Nephron progenitor cell (in vitro differentiated cells): Measurements from ENCODE around the gene RASGRP3.

Source experiments
- DNase-seq: peaks from one replicate; pipeline ENCODE4 v3.0.0; 2021
- H3K27ac Mint-ChIP-seq: 2 replicates; pipeline ENCODE4 v1.8.0; 2021; ENCODE audit warnings: mild to moderate bottlenecking, moderate library complexity, mixed read lengths
- H3K27me3 Mint-ChIP-seq: 2 replicates; pipeline ENCODE4 v1.8.0; 2021; ENCODE audit warnings: mild to moderate bottlenecking, low read depth, mixed read lengths; ENCODE audit not compliant: poor library complexity
- H3K36me3 Mint-ChIP-seq: 2 replicates; pipeline ENCODE4 v1.8.0; 2021; ENCODE audit warnings: low read depth, mixed read lengths
- H3K4me1 Mint-ChIP-seq: 2 replicates; pipeline ENCODE4 v1.8.0; 2021; ENCODE audit warnings: mixed read lengths
- H3K4me3 Mint-ChIP-seq: 2 replicates; pipeline ENCODE4 v1.8.0; 2021; ENCODE audit warnings: mild to moderate bottlenecking, moderate library complexity, mixed read lengths
- H3K9me3 Mint-ChIP-seq: 2 replicates; pipeline ENCODE4 v1.8.0; 2021; ENCODE audit warnings: mild to moderate bottlenecking, moderate library complexity, mixed read lengths
- TF ChIP-seq, protein P1 (sequence below): fragments of 200-600 bp; sonication (generic); IDR thresholded peaks from 2 replicates; pipeline ENCODE4 v1.5.0; 2021; ENCODE audit warnings: antibody characterized with exemption

RASGRP3 gene

DNA sequence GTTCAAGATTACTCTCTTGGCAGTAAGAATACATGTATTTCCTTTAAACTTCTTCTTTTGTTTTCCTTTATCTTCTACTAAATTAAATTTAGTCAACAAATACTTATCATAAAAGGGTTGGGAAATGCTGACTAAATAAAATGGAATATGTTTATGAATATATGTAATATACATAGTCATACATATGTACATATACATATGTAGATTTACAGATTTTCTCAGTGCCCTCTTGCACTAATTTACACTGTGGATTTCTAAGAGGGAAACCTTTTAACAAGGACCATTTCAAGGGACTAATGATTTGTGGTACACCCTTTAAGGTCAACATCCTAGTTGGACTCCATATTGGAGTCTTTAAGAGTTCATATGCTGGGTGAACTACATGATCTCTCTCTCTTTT is 85.4 kb downstream of the RASGRP3 start:
- no peaks in the 10 kb centered on the region for H3K27me3 Mint-ChIP-seq
- no peak overlapping the region for H3K4me3 Mint-ChIP-seq
- H3K27ac Mint-ChIP-seq, result no peak overlapping the region
- peaks cover under 1% of the 10 kb centered on the region for H3K9me3 Mint-ChIP-seq
- H3K4me1 Mint-ChIP-seq, result peaks cover 9% of the 10 kb centered on the region
- no peak for DNase-seq
- TF ChIP-seq, protein P1, sequence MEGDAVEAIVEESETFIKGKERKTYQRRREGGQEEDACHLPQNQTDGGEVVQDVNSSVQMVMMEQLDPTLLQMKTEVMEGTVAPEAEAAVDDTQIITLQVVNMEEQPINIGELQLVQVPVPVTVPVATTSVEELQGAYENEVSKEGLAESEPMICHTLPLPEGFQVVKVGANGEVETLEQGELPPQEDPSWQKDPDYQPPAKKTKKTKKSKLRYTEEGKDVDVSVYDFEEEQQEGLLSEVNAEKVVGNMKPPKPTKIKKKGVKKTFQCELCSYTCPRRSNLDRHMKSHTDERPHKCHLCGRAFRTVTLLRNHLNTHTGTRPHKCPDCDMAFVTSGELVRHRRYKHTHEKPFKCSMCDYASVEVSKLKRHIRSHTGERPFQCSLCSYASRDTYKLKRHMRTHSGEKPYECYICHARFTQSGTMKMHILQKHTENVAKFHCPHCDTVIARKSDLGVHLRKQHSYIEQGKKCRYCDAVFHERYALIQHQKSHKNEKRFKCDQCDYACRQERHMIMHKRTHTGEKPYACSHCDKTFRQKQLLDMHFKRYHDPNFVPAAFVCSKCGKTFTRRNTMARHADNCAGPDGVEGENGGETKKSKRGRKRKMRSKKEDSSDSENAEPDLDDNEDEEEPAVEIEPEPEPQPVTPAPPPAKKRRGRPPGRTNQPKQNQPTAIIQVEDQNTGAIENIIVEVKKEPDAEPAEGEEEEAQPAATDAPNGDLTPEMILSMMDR, result no peak
- H3K36me3 Mint-ChIP-seq, result peaks cover 1% of the 10 kb centered on the region

DNA sequence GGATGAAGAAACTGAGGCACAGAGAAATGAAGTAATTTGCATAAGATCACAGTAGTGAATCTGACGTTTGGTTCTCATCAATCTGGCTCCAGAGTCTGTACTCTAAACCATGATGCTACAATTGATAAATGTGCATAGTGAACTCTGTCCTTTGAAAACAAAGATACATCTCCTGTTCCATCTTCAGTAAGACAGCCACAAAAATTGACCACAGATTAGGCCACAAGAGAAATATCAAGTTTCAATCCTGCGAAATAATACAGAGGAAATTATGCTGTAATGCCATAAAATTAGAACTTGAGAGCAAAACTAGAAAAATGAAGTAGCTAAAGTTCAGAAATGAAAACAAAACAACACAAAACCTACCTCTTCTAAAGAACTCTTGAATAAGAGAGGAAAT is 94.2 kb downstream of the RASGRP3 start:
- no peaks in the 10 kb centered on the region for H3K9me3 Mint-ChIP-seq
- H3K27me3 Mint-ChIP-seq, result peaks cover 2% of the 10 kb centered on the region
- TF ChIP-seq, protein P1, result no peak
- no peaks in the 10 kb centered on the region for H3K36me3 Mint-ChIP-seq
- no peak for DNase-seq
- no peak overlapping the region for H3K4me3 Mint-ChIP-seq
- H3K27ac Mint-ChIP-seq, result peak overlapping the region; percentile 35
- H3K4me1 Mint-ChIP-seq, result no peaks in the 10 kb centered on the region

DNA sequence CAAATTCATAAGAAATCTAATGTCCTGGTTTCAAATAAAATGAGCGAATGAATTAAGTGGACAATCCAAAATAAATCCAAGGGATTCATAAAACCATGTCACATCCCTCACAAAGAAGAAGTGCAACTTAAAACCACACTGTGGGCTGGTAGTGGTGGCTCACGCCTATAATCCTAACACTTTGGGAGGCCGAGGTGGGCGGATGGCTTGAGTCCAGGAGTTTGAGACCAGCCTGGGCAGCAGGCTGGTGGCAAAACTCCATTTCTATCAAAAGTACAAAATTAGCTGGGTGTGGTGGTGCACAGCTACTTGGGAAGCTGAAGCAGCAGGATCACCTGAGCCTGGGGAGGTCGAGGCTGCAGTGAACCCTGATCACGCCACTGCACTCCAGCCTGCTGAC is 97.2 kb downstream of the RASGRP3 start:
- Mint-ChIP-seq H3K4me3 (no peak overlapping the region), H3K4me1 (no peaks in the 10 kb centered on the region), H3K27me3 (peaks cover 2% of the 10 kb centered on the region), H3K27ac (no peak overlapping the region), H3K36me3 (no peaks in the 10 kb centered on the region), H3K9me3 (no peaks in the 10 kb centered on the region)
- TF ChIP-seq, protein P1, result no peak
- DNase-seq, result no peak

DNA sequence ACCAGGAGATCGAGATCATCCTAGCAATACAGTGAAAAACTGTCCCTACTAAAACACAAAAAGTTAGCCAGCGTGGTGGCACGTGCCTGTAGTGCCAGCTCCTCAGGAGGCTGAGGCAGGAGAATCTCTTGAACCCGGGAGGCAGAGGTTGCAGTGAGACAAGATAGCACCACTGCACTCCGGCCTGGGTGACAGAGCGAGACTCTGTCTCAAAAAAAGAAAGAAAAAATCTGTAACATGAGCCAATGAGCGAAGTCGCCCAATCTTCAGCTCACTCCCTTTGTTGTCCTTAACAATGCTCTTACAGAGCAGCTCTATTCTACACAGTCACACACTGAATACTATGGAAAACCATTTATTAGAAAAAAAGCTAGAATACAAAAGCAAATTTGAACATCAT is 100.6 kb downstream of the RASGRP3 start:
- TF ChIP-seq, protein P1, result no peak
- Mint-ChIP-seq H3K4me1 (peaks cover 6% of the 10 kb centered on the region), H3K27ac (no peak overlapping the region), H3K4me3 (no peak overlapping the region), H3K27me3 (no peaks in the 10 kb centered on the region), H3K36me3 (peaks cover 5% of the 10 kb centered on the region), H3K9me3 (no peaks in the 10 kb centered on the region)
- DNase-seq, result no peak

DNA sequence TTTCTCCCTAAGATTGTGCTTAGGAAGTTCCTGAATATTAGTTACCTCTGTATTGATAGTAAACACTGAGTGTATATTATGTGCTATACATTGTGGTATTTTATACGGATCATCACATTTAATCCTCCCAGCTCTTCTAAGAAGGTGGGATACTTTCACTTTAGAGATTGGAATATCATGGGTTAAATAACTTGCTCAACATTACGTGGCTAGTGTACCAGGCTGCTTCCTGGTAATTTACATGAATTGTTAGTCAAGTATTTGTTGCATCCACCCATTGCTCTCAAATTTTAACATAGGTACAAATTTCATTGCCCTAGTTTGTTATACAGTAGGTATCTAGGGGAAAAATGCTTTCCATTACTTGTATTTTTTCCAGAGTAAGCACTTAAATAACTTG is 101.2 kb downstream of the RASGRP3 start:
- no peak overlapping the region for H3K27ac Mint-ChIP-seq
- peaks cover 10% of the 10 kb centered on the region for H3K4me1 Mint-ChIP-seq
- peaks cover 8% of the 10 kb centered on the region for H3K36me3 Mint-ChIP-seq
- no peak for DNase-seq
- H3K9me3 Mint-ChIP-seq, result no peaks in the 10 kb centered on the region
- no peaks in the 10 kb centered on the region for H3K27me3 Mint-ChIP-seq
- TF ChIP-seq, protein P1, result no peak
- H3K4me3 Mint-ChIP-seq, result no peak overlapping the region

DNA sequence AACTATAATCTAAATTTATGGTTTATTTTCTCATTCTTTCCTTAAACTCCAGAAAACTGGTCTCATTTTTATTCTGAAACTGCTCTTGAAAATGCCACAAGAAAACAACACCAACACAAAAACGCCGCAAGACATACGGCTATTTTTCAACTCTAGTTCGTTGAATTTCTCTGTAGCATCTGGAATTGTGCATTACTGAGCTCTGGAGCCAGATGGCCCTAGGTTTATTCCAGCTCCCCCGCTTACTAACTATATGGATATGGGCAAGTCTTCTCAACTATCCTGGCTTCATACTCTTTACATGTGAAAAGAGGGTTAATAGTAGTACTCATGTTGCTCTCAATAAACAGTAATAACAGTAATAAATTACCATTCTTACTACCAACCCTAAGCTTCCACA is 102.8 kb downstream of the RASGRP3 start:
- H3K9me3 Mint-ChIP-seq, result no peaks in the 10 kb centered on the region
- H3K27ac Mint-ChIP-seq, result no peak overlapping the region
- H3K27me3 Mint-ChIP-seq, result no peaks in the 10 kb centered on the region
- DNase-seq, result no peak
- peaks cover 8% of the 10 kb centered on the region for H3K36me3 Mint-ChIP-seq
- peaks cover 10% of the 10 kb centered on the region for H3K4me1 Mint-ChIP-seq
- H3K4me3 Mint-ChIP-seq, result no peak overlapping the region
- TF ChIP-seq, protein P1, result no peak
